GM19023 (cell line): ENCODE measurements around the gene TBXA2R.
A peak's percentile ranks its signal among the peaks of the same experiment; 100 is the strongest.

Source experiments
- ATAC-seq: cut with Tn5 transposase; IDR thresholded peaks from one replicate; pipeline ENCODE4 v1.9.1; 2021; ENCODE audit warnings: mild to moderate bottlenecking, moderate library complexity; ENCODE audit not compliant: unreplicated experiment

The TBXA2R gene

DNA sequence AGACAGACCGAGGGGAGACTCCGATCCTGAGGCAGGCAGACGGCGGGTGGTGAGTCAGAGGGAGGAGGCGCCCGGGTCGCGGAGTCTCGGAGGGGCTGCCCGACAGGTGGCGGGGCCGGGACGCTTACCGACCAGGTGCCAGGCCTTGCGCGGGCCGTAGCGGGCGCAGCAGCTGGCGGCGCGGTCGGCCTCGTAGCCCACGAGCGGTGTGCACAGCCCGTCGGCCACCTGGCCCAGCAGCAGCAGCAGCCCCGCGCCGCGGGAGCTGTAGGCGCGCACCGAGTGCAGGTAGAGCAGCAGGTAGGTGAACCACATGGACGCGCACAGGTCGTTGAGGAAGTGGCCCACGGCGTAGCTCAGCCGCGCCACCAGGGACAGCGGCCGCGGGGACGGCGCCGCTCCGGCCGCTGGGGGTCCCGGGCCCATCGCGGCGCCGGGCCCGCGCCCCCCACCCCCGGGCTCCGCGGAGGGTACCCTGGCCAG, 49.7 kb downstream of the TBXA2R start:
- ATAC-seq: peak; percentile 16

DNA sequence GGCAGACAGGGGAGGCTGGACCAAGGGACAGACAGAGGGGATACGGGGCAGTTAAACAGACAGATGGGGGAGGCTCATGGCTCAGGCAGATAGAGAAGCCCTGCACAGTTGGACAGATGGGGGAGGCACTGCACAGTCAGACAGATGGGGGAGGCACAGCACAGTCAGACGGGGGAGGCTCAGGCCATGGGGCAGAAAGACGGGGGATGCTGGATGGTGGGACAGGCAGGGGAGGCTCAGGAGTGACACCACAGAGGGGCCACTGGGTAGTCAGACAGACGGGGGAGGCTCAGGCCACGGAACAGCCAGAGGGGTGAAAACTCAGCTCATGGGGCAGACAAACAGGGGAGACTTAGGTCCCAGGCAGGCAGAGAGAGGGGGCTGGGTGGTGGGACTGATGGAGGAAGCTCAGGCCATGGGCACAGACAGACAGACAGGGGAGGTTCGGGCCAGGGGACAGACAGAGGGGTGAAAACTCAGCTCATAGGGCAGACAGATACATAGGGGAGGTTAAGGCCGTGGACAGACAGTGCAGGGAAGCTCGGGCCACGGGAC, 50.2 kb downstream of the TBXA2R start:
- ATAC-seq: no peak

DNA sequence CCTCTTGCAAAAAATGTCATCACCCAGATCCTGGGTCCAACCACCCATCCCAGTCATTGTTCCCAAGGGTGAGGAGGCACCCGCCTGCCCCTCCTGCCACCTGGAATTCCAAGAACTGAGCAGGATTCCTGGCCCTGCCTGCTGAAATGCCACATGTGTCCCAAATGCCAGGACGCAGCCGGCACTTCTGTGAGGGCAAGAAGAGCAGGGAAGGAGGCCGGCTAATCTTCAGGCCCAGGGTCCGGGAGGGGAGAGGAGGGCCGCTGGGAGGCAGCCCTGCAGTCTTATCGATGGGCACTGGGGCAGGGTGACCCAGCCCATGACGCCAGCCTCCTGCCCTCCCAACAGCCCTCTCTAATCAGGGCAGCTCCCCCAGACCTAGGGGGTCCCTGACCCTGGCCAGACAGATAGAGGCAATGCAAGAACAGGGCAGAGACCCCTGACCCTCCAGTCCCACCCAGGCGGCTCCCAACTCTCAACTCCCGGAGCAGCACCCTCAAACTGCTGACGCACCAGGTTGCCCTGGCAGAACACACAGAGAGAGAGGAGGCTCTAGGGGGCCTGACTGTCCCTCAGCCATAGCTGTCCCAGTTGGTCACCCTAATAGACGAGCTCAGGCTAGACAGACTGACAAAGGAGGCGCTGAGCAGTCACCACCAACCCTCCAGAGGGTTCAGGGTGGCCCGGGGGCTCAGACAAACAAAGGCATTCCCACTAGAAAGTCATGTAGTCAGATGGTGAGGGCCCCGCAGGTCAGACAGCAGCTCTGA, 50.8 kb downstream of the TBXA2R start:
- no peak for ATAC-seq

DNA sequence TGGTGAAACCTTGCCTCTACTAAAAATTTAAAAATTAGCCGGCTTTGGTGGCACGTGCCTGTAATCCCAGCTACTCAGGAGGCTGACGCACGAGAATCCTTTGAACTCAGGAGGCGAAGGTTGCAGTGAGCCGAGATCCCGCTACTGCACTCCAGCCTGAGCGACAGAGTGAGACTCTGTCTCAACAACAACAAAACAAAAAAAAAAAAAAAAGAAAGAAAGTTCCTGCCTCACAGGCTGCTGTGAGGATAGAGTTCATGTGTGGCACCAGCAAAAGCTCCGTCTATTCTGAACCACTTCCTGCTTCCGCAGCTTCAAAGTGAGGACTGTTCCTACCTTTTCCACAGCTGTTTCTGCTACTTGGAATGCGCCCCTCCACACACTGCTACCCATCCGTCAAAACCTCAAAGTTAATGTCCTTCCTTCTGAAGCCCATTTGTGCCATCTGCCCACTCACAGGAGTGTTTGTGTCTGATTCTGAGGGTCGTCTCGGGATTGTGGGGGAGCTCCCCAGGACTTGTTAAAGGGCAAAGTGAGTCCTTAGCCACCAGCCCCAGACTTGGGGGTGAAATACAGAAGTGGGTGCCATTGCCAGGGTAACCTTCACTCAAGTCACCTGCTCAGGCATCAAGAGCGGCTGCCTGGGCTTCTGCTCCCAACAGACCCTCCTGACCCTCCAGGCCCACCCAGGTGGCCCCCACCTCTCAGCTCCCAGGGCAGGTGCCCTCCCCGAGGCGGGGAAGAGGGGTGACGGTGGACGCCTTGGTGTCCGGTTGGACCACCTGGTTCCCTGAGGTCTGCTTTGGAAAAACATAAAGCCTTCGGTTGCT, 52.2 kb downstream of the TBXA2R start:
- no peak for ATAC-seq

DNA sequence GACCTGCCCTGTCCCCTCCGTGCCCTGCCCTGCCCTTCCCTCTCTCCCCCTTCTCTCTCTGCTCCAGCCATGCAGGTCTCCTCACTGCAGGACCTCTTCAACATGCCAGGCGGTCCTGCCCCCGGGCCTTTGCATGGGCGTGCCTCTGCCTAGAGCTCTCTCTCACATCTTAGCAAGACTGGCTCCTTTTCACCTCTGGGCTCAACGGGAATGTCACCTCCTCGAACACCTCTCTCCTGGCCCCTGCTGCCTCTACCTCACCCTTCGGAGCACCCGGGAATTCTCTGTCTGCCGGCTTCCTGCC, 54.9 kb downstream of the TBXA2R start:
- no peak for ATAC-seq

DNA sequence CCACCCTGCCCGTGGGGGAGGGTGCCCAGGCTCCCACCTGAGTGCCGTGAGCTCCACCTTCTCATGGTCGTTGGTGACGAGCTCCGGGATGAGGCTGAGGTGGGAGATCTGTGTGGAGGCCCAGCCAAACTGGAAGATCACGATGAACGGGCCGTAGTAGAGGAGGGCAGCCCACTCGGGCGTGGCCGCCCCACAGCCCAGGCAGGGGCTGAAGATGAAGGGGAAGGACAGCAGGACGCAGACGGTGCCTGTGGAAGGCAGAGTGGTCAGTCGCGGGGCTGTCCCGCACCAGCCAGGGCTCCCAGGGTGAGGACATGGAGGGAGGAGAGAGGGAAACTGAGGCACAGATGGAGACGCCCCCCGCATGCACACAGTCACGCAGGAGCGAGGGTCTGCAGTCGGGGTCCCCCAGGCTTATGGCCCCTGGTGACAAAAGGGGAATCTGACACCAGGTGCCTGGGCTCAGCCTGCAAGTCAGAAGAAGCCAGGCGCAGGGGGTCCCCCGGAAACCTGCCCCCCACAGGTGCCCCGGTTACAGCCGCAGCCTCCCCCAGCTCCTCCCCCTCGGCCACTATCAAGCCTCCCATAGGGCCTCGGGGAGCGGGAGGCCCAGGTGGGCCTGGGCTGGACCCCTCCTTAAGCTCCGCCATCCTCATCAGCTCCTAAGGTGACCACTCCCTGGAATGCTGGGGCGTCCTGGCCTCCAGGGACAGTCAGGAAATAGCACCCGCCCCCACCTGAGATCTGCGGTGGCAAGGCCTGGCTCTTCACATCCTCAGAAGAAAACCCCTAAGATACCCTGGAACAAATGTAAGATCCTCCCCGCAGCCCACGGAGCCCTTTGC, 55.5 kb downstream of the TBXA2R start:
- ATAC-seq: no peak

DNA sequence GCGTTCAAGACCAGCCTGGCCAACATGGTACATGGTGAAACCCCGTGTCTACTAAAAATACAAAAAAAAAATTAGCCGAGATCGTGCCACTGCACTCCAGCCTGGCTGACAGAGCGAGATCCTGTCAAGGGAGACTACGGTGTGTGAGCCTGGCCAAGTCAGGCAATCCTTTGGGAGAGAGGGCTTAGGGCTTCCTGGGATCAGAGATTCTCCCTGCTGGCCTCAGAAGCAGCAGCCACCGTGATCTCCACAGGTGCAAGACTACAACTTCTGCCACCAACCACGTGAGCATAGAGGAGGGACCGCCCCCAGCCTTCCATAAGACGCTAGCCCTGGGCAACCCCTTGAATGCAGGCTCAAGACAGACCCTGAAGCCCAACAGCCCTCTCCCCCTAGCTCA, 56.9 kb downstream of the TBXA2R start:
- no peak for ATAC-seq

DNA sequence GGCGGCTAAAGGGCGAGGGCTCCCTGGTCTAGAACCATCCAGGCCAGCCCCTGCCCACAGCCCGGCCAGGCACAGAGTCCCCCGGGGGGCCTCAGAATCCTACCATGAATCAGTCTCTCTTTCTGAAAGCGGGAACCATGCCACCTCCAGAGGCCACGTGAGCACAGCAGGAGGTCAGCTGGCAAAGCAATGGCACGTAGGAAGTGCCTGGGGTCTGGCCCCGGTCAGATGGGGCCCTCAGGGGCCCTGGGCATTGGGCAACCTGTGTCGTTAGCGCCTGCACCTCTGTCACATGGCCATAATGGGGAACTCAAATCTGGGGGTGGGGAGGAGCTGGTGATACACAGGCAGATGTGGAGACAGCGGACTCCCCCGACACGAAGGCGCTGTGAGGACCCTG, 58.1 kb downstream of the TBXA2R start:
- no peak for ATAC-seq

DNA sequence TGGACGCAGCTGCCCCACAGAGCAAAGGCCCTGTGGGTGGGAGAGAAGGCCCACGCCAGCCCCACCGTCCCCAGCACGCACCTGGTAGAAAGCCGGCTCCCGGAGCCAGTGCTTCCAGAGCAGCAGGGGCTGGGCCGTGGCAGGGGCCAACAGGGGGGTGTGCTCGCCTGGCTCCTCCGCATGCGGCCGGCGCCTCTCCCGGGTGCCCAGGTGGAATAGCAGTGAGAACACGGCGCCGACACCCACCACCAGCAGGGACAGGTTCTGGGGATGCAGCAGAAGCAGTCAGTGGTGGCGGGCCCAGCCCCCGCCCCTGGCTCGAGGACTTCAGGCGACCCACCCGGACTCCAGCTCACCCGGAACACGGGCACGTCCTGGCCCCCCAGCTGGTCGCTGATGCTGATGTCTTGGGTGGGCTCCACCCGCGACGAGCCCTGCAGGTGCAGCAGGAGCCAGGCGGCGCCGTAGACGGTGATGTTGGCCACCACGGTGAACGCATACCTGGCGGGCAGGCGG, 58.9 kb downstream of the TBXA2R start:
- ATAC-seq: no peak

DNA sequence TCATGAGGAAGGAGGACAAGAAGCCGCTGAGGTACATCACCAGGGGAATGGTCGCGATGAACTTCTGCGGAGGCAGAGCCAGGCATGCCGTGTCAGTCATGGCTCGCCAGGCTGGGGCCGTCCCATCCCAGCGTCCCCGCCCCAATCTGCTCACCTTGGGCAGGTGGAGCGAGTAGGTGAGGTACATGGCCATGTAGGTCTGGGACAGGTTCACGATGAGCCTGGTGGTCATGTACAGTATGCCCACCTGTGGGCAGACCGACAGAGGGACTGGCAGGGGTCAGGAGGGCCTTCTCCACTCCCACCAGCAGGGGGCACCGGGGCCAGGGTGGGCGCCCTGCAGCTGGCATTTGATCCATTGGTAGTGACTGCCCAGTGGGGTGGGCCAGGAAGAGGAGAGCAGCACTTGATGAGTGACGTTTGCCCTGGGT, 59.4 kb downstream of the TBXA2R start:
- no peak for ATAC-seq

DNA sequence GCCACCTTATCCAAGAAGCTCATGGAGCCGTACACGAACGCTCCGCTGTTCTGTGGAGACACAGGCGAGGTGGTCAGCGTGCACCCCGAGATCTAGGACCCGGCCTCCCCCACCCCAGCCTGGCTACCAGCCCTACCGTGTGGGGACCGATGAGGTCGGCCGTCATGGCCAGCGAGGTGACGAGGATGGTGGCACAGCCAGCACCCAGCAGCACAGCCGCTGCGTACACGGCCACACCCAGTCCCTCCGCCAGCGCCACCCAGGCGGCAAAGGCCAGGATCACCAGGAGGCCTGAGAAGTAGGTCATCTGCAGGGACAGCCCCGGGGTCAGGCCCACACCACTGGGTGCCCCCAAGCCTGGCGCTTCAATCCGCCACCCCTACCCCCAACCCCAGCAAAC, 60.6 kb downstream of the TBXA2R start:
- no peak for ATAC-seq

DNA sequence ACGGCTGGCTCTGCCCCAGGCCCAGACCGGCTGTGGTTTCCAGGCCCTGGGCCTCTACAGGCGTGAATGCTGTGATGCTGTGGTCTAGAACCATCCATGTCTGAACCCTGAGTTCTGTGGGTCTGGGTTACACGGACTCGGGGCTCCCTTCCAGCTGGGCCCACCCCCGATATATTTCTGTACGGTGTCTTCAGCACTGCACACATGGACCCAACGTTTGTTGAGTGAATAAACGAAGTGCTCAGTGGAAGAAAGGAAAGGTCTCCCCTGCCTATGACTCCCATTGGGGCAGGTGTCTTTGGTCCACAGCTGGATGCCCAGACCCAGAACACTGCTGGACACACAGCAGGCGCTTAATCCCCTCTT, 61.0 kb downstream of the TBXA2R start:
- no peak for ATAC-seq

DNA sequence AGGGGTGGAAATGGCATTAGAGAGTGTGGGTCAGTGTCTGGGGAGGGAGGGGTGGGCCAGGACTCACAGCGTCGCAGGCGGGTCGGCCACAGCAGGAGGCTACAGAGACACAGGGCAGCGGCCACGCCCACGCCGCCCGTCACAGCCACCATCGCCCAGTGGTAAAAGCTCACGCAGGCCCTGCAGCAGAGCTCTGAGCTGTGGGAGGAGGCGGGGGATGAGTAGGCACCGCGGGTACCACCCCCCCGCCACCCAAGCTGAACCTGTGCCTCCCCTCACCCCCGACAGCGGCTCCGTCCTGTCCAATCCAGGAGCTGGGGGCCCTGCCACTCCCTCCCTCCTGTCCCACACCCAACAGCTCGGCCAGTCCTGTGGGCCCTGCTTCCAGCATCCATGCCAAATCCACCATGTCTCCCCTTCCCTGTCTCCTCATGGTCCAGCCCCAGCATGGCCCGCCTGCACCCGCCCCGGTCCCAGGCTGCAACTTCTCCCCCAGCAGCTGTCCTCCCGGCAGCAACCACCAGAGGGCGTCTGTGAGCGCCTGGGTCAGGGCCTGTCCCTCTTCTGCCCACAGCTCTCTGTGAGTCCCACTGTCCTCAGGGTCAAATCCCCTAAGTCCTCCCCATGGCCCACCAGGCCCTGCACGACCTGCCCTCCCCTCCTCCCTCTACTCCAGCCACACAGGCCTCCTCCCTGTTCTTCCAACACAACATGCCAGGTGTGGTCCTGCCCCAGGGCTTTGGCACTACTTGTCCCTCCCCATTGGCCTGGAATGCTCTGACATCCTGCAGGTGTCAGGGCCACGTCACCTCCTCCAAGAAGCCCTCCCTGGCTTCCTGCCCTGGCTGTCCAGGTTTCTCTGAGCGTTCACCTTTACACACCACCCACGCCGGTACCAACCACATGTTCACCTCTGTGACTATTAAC, 61.7 kb downstream of the TBXA2R start:
- ATAC-seq: no peak
